ENCODE results near the gene ANTXR1.

Gene ANTXR1

GRCh38 chr2:68974251-68974650 is 38.7 kb upstream of the ANTXR1 start, which contains the start of gene GKN1:
Gene GKN1, plus strand, starts transcription at chr2:68974636. Its CDS starts 42 bp downstream, at chr2:68974678.
- no peak within 1 kb of the TSS for H3K4me3 ChIP-seq (replicated peaks in 1 of 2; ENCODE audit: low read depth in 2 of 2, low read length in 2 of 2)
- TF ChIP-seq CTCF (IDR thresholded peaks at IDR 0.05; ENCODE audit: low read depth, low read length) = no peak
- peak in 1 of 2 donors; percentile 13 for DNase-seq (ENCODE audit: low read depth in 2 of 2)

- DNase-seq (ENCODE audit: low read depth in 2 of 2) = peak; percentile 12 to 17
- no peak for TF ChIP-seq CTCF (IDR thresholded peaks at IDR 0.05; ENCODE audit: low read depth, low read length)
- H3K4me3 ChIP-seq (replicated peaks in 1 of 2; ENCODE audit: low read depth in 2 of 2, low read length in 2 of 2) = no peak overlapping the region
Observed at GRCh38 chr2:68974946-68975665, 37.9 kb upstream of the ANTXR1 start.

GRCh38 chr2:68975844-68976243 is 37.1 kb upstream of the ANTXR1 start:
- no peak for TF ChIP-seq CTCF (IDR thresholded peaks at IDR 0.05; ENCODE audit: low read depth, low read length)
- no peak overlapping the region for H3K4me3 ChIP-seq (replicated peaks in 1 of 2; ENCODE audit: low read depth in 2 of 2, low read length in 2 of 2)
- no peak for DNase-seq (ENCODE audit: low read depth in 2 of 2)

GRCh38 chr2:68977453-68977852 is 35.5 kb upstream of the ANTXR1 start:
- no peak overlapping the region for H3K4me3 ChIP-seq (replicated peaks in 1 of 2; ENCODE audit: low read depth in 2 of 2, low read length in 2 of 2)
- no peak for DNase-seq (ENCODE audit: low read depth in 2 of 2)
- TF ChIP-seq CTCF (IDR thresholded peaks at IDR 0.05; ENCODE audit: low read depth, low read length) = no peak

GRCh38 chr2:68978098-68978497 is 34.9 kb upstream of the ANTXR1 start:
- DNase-seq (ENCODE audit: low read depth in 2 of 2) = no peak
- no peak for TF ChIP-seq CTCF (IDR thresholded peaks at IDR 0.05; ENCODE audit: low read depth, low read length)
- H3K4me3 ChIP-seq (replicated peaks in 1 of 2; ENCODE audit: low read depth in 2 of 2, low read length in 2 of 2) = no peak overlapping the region

- TF ChIP-seq CTCF (IDR thresholded peaks at IDR 0.05; ENCODE audit: low read depth, low read length) = no peak
- no peak for DNase-seq (ENCODE audit: low read depth in 2 of 2)
- H3K4me3 ChIP-seq (replicated peaks in 1 of 2; ENCODE audit: low read depth in 2 of 2, low read length in 2 of 2) = no peak overlapping the region
Observed at GRCh38 chr2:68980956-68981355, 32.0 kb upstream of the ANTXR1 start.
